GM13977 (cell line): ENCODE measurements around the gene ZNF512B.

ENCODE experiments used
- DNase-seq: peaks from one replicate; pipeline ENCODE4 v3.0.0; 2012; ENCODE audit warnings: low spot score
- CTCF ChIP-seq: IDR thresholded peaks from 2 replicates; pipeline ENCODE4 v1.5.1; 2012; ENCODE audit warnings: mild to moderate bottlenecking, control low read depth; ENCODE audit not compliant: insufficient read depth; ENCODE audit errors: extremely low read depth, missing control alignments
- in situ Hi-C: fragments of 300-500 bp; cut with MboI; formaldehyde crosslinking; loops from one replicate; pipeline ENCODE4 v1.12.0; 2022; ENCODE audit warnings: low sequenced_read_pairs, low pct_unique_long_range_greater_than_20kb, mixed read lengths, inconsistent platforms; ENCODE audit not compliant: unreplicated experiment

ZNF512B gene

GRCh38 chr20:64006902-64007301 lies 37.2 kb upstream of the ZNF512B start:
- DNase-seq: no peak
- in situ Hi-C loops: no loop called here
- no peak for TF ChIP-seq CTCF

- no peak for TF ChIP-seq CTCF
- in situ Hi-C loops: no loop called here
- DNase-seq: no peak
These were observed 36.8 kb upstream of the ZNF512B start for GRCh38 chr20:64006490-64006889.

GRCh38 chr20:64005394-64005793 lies 35.7 kb upstream of the ZNF512B start:
- in situ Hi-C loops: no loop called here
- TF ChIP-seq CTCF: no peak
- no peak for DNase-seq

GRCh38 chr20:64003960-64004725 lies 34.4 kb upstream of the ZNF512B start:
- in situ Hi-C loops: no loop called here
- no peak for DNase-seq
- TF ChIP-seq CTCF: no peak

- in situ Hi-C loops: no loop called here
- no peak for TF ChIP-seq CTCF
- no peak for DNase-seq
These were observed 31.9 kb upstream of the ZNF512B start for GRCh38 chr20:64001607-64002011.

- DNase-seq: no peak
- TF ChIP-seq CTCF: no peak
- in situ Hi-C loops: no loop called here
These were observed 31.2 kb upstream of the ZNF512B start for GRCh38 chr20:64000906-64001305.
